ENCODE measurements around the gene GRB10. TPM values are rescaled to one million over a fixed set of nuclear protein-coding genes. Genes with fewer than 3 reads are reported as not detected.

The GRB10 gene
- total RNA-seq, 1 experiment from 2014 or later = 38.3 TPM

GRCh38 chr7:50588937-50589336 is 193.8 kb downstream of the GRB10 start:
- intact Hi-C loops (cut with micrococcal nuclease; ENCODE audit: unreplicated experiment) = no loop called here

GRCh38 chr7:50587737-50588136 is 195.0 kb downstream of the GRB10 start:
- CTCF ChIA-PET = no interaction called here

More at GRCh38 chr7:50588937-50589336, 193.8 kb downstream of the GRB10 start:
- in situ Hi-C loops (cut with HindIII; ENCODE audit: low pct_unique_long_range_greater_than_20kb, low sequenced_read_pairs) = no loop called here
- Histone ChIP-seq H3K36me3 (ENCODE audit: control insufficient read depth, insufficient read depth, low read length) (no peaks in the 10 kb centered on the region), H3K4me1 (ENCODE audit: control insufficient read depth, insufficient read depth, low read length) (no peaks in the 10 kb centered on the region), H3K9me3 (ENCODE audit: control insufficient read depth, insufficient read depth, low read depth, low read length) (no peaks in the 10 kb centered on the region), H3K27ac (ENCODE audit: low read length) (no peak overlapping the region), H3K27me3 (ENCODE audit: control insufficient read depth, insufficient read depth, low read length) (no peaks in the 10 kb centered on the region), H3K4me3 (ENCODE audit: low read depth in 2 of 2, low read length in 2 of 2) (no peak overlapping the region)
- CTCF ChIA-PET = interaction anchor here (0.5 kb wide), 1 partner anchor 572 kb away, joined by 4 read pairs; no protein-coding TSS in a partner anchor
- POLR2A ChIA-PET = no interaction called here
- TF ChIP-seq CTCF (IDR thresholded peaks at IDR 0.05) (0 out of 2 replicates have a peak, but pooled peaks have one; percentile 29), TCF7L2 (IDR thresholded peaks at IDR 0.05; ENCODE audit: low read depth, low read length) (no peak), POLR2AphosphoS5 (IDR thresholded peaks at IDR 0.05; ENCODE audit: low read depth, low read length) (no peak)
- no peak for DNase-seq (ENCODE audit: low read depth, low spot score)
- ATAC-seq = no peak; the same call in 1 of the 2 replicates
- BruUV-seq (replicated peaks) = no TSS peak

GRCh38 chr7:50584793-50585408 is 197.8 kb downstream of the GRB10 start:
- TF ChIP-seq REST (IDR thresholded peaks at IDR 0.05; ENCODE audit: insufficient read depth in 1 of 2, low read depth in 2 of 2, low read length in 1 of 2) (no peak), CTCF (IDR thresholded peaks at IDR 0.05) (no peak), SIN3A (IDR thresholded peaks at IDR 0.05; ENCODE audit: borderline replicate concordance, insufficient read depth, low read depth, low read length) (no peak), POLR2AphosphoS5 (IDR thresholded peaks at IDR 0.05; ENCODE audit: low read depth, low read length) (no peak)
- Histone ChIP-seq H3K4me3 (ENCODE audit: low read depth in 2 of 2, low read length in 2 of 2) (no peak overlapping the region), H3K27me3 (ENCODE audit: control insufficient read depth, insufficient read depth, low read length) (peaks cover 4% of the 10 kb centered on the region; the same call in 1 of the 2 replicates), H3K27ac (ENCODE audit: low read length) (no peak overlapping the region), H3K9me3 (ENCODE audit: control insufficient read depth, insufficient read depth, low read depth, low read length) (no peaks in the 10 kb centered on the region), H3K4me1 (ENCODE audit: control insufficient read depth, insufficient read depth, low read length) (no peaks in the 10 kb centered on the region), H3K36me3 (ENCODE audit: control insufficient read depth, insufficient read depth, low read length) (no peaks in the 10 kb centered on the region)
- intact Hi-C loops (cut with micrococcal nuclease; ENCODE audit: unreplicated experiment) (no loop called here), in situ Hi-C loops (cut with HindIII; ENCODE audit: low pct_unique_long_range_greater_than_20kb, low sequenced_read_pairs) (no loop called here)
- BruUV-seq (replicated peaks) = no TSS peak
- POLR2A ChIA-PET = no interaction called here
- ATAC-seq (no peak), DNase-seq (ENCODE audit: low read depth, low spot score) (no peak)
- CTCF ChIA-PET = no interaction called here

More at GRCh38 chr7:50587737-50588136, 195.0 kb downstream of the GRB10 start:
- POLR2A ChIA-PET = no interaction called here
- TF ChIP-seq CTCF (IDR thresholded peaks at IDR 0.05) (0 out of 2 replicates have a peak, but pooled peaks have one; percentile 5), TCF7L2 (IDR thresholded peaks at IDR 0.05; ENCODE audit: low read depth, low read length) (no peak)
- H3K27ac ChIP-seq (ENCODE audit: low read length) = no peak overlapping the region
- no peaks in the 10 kb centered on the region for H3K4me1 ChIP-seq (ENCODE audit: control insufficient read depth, insufficient read depth, low read length)
- BruUV-seq (replicated peaks) = no TSS peak
- H3K36me3 ChIP-seq (ENCODE audit: control insufficient read depth, insufficient read depth, low read length) = no peaks in the 10 kb centered on the region
- DNase-seq (ENCODE audit: low read depth, low spot score) (no peak), ATAC-seq (no peak)
- in situ Hi-C loops (cut with HindIII; ENCODE audit: low pct_unique_long_range_greater_than_20kb, low sequenced_read_pairs) (no loop called here), intact Hi-C loops (cut with micrococcal nuclease; ENCODE audit: unreplicated experiment) (no loop called here)
- H3K27me3 ChIP-seq (ENCODE audit: control insufficient read depth, insufficient read depth, low read length) = no peaks in the 10 kb centered on the region
- no peaks in the 10 kb centered on the region for H3K9me3 ChIP-seq (ENCODE audit: control insufficient read depth, insufficient read depth, low read depth, low read length)
- H3K4me3 ChIP-seq (ENCODE audit: low read depth in 2 of 2, low read length in 2 of 2) = no peak overlapping the region
